ENCODE results near the gene ZFP36L2. TPM values are rescaled to one million over a fixed set of nuclear protein-coding genes. Genes with fewer than 3 reads are reported as not detected.
A peak's percentile ranks its signal among the peaks of the same experiment; 100 is the strongest.

The ZFP36L2 gene
- total RNA-seq, 4 donors from 2014 or later = 90.0 to 141 (median 116) TPM

DNA sequence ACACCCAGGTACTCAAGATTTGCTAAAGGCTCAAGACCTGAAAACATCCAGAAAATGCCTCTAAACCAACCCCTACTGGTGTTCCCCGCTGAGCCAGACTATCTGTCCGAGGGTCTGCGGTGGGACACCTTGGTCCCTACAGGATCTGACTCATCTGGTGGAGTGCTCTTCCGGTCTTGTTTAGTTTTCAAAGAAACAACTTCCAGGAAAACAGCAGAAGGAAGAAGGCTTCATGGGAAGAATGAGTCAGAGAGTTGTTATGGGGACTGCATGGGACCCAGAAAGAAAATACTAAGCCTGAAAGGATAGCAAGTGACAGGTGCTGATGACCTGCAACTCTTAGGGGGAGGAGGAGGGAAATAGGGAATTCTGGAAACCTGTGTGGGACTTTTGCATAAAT, 41.3 kb downstream of the ZFP36L2 start:
- no peak overlapping the region for H3K4me3 ChIP-seq
- no peaks in the 10 kb centered on the region for H3K9me3 ChIP-seq
- DNase-seq (ENCODE audit: low spot score in 2 of 2) = no peak
- H3K36me3 ChIP-seq = no peaks in the 10 kb centered on the region
- 89 to 97% methylated on average over 4 of the region's 4 CpGs for WGBS, 2 donors
- peaks cover 0 to 15% (median 8%) of the 10 kb centered on the region in 4 donors for H3K4me1 ChIP-seq
- TF ChIP-seq POLR2A (IDR thresholded peaks at IDR 0.05) = no peak
- TF ChIP-seq EP300 (IDR thresholded peaks at IDR 0.05) = no peak
- TF ChIP-seq, protein P1, sequence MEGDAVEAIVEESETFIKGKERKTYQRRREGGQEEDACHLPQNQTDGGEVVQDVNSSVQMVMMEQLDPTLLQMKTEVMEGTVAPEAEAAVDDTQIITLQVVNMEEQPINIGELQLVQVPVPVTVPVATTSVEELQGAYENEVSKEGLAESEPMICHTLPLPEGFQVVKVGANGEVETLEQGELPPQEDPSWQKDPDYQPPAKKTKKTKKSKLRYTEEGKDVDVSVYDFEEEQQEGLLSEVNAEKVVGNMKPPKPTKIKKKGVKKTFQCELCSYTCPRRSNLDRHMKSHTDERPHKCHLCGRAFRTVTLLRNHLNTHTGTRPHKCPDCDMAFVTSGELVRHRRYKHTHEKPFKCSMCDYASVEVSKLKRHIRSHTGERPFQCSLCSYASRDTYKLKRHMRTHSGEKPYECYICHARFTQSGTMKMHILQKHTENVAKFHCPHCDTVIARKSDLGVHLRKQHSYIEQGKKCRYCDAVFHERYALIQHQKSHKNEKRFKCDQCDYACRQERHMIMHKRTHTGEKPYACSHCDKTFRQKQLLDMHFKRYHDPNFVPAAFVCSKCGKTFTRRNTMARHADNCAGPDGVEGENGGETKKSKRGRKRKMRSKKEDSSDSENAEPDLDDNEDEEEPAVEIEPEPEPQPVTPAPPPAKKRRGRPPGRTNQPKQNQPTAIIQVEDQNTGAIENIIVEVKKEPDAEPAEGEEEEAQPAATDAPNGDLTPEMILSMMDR (IDR thresholded peaks at IDR 0.05) = no peak
- H3K27me3 ChIP-seq = no peaks in the 10 kb centered on the region
- H3K27ac ChIP-seq = peak overlapping the region in 1 of 4 donors; percentile 19

DNA sequence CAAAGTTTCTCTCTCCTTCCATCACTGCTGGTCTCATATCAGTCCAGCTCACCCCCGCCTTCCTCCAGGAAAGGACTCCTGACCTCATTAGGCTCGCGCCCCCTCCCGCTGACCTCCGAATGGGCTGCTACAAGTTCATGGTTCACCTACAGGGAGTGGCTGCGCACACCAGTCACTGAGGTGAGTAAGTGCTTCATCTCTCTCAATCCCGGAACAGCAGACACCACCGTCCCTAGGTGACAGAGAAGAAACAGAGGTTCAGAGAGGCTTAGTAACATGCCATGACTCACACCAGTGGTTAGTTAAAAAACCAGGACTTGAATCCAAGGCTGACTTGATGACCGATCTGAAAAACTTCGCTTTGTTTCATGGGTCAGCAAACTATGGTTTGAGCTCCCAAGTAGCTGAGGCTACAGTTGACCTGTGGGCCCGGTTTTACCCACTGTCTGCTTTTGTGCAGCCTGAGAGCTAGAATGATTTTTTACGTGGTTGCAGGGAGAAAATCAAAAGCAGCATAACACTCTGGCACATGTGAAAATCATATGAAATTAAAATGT, 42.0 kb downstream of the ZFP36L2 start:
- WGBS, 2 donors = 87 to 92% methylated on average over 12 of the region's 12 CpGs
- no peak overlapping the region for H3K4me3 ChIP-seq
- no peak for TF ChIP-seq POLR2A (IDR thresholded peaks at IDR 0.05)
- TF ChIP-seq, protein P1 (IDR thresholded peaks at IDR 0.05) = no peak
- TF ChIP-seq EP300 (IDR thresholded peaks at IDR 0.05) = no peak

DNA sequence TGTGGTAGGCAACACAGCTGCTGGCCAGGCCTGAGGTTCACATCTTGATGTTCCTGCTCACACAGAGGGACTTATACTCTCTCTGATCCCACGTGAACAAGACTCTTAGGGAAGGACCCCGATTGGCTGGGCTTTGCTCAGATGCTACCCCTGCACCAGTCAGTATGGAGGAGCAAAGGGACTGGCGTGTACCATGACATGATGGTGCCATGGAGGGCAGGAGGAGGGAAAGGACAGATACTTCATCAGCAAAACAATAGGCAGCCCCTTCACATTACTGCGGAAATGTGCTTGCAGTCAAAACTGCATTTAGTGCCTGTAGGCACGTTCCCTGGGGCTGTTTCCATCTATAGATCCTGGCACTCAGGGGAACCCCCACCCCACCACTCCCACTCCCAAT, 42.7 kb downstream of the ZFP36L2 start:
- no peaks in the 10 kb centered on the region for H3K36me3 ChIP-seq
- peaks cover 0 to 28% (median 18%) of the 10 kb centered on the region in 4 donors for H3K4me1 ChIP-seq
- WGBS, 2 donors = 69 to 86% methylated on average over 5 of the region's 5 CpGs
- no peak for TF ChIP-seq EP300 (IDR thresholded peaks at IDR 0.05)
- TF ChIP-seq, protein P1 (IDR thresholded peaks at IDR 0.05) = no peak
- TF ChIP-seq POLR2A (IDR thresholded peaks at IDR 0.05) = no peak
- DNase-seq (ENCODE audit: low spot score in 2 of 2) = no peak
- no peaks in the 10 kb centered on the region for H3K9me3 ChIP-seq
- H3K27ac ChIP-seq = no peak overlapping the region
- H3K27me3 ChIP-seq = no peaks in the 10 kb centered on the region
- no peak overlapping the region for H3K4me3 ChIP-seq

More for the DNA sequence above, 42.0 kb downstream of the ZFP36L2 start:
- DNase-seq (ENCODE audit: low spot score in 2 of 2) = no peak
- Histone ChIP-seq H3K27me3 (no peaks in the 10 kb centered on the region), H3K36me3 (no peaks in the 10 kb centered on the region), H3K9me3 (no peaks in the 10 kb centered on the region), H3K27ac (peak overlapping the region in 1 of 4 donors; percentile 19), H3K4me1 (peaks cover 0 to 21% (median 11%) of the 10 kb centered on the region in 4 donors)

DNA sequence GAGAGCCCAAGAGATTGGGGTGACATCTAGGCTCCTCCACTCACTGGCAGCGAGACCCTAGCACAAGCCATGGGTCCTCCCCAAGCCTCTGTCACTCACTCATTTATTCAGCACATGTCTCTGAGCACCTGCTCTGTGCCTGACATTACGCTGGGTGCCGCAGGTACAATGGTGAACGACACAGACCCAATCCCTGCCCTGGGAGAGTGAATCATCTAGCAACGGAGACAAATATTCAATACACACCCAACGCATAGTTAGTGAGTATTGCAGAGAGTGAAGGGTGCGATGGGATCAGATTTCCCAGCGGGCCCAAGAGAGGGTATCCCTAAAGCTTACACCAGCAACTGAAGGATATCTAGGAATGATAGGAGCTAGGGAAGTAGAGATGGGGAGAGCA, 45.5 kb downstream of the ZFP36L2 start:
- TF ChIP-seq POLR2A (IDR thresholded peaks at IDR 0.05) (no peak), EP300 (IDR thresholded peaks at IDR 0.05) (no peak)
- TF ChIP-seq, protein P1 (IDR thresholded peaks at IDR 0.05) = no peak
- Histone ChIP-seq H3K9me3 (peaks cover 0 to 6% (median 0%) of the 10 kb centered on the region in 4 donors), H3K36me3 (peaks cover 0 to 1% (median 0%) of the 10 kb centered on the region in 3 donors), H3K27ac (no peak overlapping the region), H3K27me3 (no peaks in the 10 kb centered on the region), H3K4me3 (no peak overlapping the region), H3K4me1 (peaks cover 0 to 28% (median 16%) of the 10 kb centered on the region in 4 donors)
- DNase-seq (ENCODE audit: low spot score in 2 of 2) = no peak
- WGBS, 2 donors = 95 to 98% methylated on average over 8 of the region's 8 CpGs

DNA sequence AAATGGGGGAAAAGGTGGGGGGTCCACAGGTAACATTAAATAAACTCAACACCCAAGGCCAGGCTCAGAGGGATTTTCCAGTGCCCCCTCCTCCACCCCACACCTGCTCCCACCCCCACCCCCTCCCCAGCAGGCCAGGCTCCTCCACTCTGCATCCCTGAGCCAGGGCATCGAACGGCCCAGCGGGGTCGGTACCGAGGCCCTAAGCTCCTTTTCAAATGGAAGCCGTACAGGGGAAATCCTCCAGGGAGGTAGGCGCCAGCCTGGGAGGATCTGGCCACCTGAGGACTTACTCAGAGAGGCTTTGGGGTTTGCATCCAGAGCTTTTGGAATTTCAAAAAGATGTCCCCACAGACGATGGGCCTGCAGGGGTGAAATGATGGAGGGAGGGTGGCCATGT, 46.5 kb downstream of the ZFP36L2 start:
- WGBS, 2 donors = 83 to 85% methylated on average over 8 of the region's 8 CpGs

More for the DNA sequence above, 46.5 kb downstream of the ZFP36L2 start:
- Histone ChIP-seq H3K4me3 (no peak overlapping the region), H3K27ac (peak overlapping the region in 3 of 4 donors; percentile 72 to 84 (median 83)), H3K36me3 (peaks cover 0 to 9% (median 0%) of the 10 kb centered on the region in 3 donors), H3K9me3 (peaks cover 0 to 16% (median 3%) of the 10 kb centered on the region in 4 donors), H3K4me1 (peaks cover 0 to 32% (median 16%) of the 10 kb centered on the region in 4 donors), H3K27me3 (no peaks in the 10 kb centered on the region)
- DNase-seq (ENCODE audit: low spot score in 2 of 2) = no peak
- TF ChIP-seq EP300 (IDR thresholded peaks at IDR 0.05) = no peak
- TF ChIP-seq, protein P1 (IDR thresholded peaks at IDR 0.05) = no peak
- TF ChIP-seq POLR2A (IDR thresholded peaks at IDR 0.05) = no peak

Measured in tibial nerve (tissue), 4 donors.